GM18868 (cell line): Measurements from ENCODE around the gene PHOX2A.
A peak's percentile ranks its signal among the peaks of the same experiment; 100 is the strongest.
"Not testable (repeated sequence)": the region's sequence is repeated elsewhere in the genome, so short reads cannot be mapped to it uniquely, and the experiment has no call there.

Experiments
- ATAC-seq: cut with Tn5 transposase; IDR thresholded peaks from one replicate; pipeline ENCODE4 v1.9.1; 2021; ENCODE audit warnings: mild to moderate bottlenecking, moderate library complexity; ENCODE audit not compliant: unreplicated experiment

The PHOX2A gene

GRCh38 chr11:72223615-72224563, 20.1 kb downstream of the PHOX2A start:
- peak; percentile 50 for ATAC-seq

DNA sequence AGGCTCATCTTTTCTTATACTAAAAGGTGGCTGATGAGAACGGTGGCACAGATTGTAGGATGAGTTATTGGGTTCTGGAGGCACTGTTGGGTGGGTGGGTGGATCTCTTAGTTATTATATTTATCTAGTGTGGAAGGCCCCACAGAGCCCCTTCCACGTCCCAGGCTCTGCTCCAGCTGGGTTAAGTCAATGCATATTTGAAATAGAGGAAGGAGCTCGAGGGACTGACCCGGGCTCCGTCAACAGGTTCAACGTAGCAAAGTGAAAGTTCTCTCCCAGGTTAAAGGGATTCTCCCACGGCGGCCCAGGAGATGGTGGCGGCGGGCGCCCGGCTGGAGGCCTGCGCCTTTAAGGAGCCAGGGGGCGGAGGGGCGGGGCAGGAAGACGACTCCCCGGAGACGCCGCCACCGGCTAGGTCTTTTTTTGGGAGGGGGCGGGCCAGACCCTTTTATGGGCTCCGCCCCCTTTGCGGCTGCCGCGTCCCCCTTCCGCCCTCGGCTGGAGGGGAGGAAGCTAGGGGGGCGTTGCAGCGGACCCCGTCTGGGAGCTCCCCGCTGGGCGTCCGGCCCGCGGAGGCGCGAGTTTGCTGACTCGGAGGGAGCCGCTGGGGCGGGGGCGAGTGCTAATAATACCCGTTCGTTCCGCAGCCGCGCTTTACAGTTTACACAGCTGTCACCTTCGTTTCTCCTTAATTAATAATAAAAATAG, 20.9 kb downstream of the PHOX2A start:
- peak; percentile 70 for ATAC-seq

- no peak for ATAC-seq
These were observed 21.7 kb downstream of the PHOX2A start for GRCh38 chr11:72222106-72222891.

DNA sequence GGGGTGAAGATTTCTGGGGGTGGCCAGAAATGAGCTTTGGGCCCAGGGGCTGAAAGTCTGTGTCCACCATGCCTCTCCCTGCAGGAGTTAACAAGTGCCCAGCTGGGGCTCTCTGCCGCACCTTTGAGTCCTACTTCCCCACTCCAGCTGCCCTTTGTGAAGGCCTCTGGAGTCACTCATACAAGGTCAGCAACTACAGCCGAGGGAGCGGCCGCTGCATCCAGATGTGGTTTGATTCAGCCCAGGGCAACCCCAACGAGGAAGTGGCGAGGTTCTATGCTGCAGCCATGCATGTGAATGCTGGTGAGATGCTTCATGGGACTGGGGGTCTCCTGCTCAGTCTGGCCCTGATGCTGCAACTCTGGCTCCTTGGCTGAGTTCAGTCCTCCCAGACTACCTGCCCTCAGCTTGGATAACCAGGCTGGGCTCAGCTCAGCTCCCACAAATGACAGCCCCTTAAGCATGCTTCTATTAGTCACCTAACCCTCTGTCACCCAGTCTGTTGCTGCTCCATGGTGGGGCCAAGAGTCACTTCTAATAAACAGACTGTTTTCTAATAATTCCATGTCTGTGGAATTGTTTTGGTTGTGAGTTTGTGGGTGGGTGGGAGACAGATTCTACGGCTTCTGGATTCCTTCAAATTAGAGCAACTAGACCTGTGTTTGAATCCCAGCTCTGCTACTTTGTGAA, 22.4 kb downstream of the PHOX2A start:
- no peak for ATAC-seq

DNA sequence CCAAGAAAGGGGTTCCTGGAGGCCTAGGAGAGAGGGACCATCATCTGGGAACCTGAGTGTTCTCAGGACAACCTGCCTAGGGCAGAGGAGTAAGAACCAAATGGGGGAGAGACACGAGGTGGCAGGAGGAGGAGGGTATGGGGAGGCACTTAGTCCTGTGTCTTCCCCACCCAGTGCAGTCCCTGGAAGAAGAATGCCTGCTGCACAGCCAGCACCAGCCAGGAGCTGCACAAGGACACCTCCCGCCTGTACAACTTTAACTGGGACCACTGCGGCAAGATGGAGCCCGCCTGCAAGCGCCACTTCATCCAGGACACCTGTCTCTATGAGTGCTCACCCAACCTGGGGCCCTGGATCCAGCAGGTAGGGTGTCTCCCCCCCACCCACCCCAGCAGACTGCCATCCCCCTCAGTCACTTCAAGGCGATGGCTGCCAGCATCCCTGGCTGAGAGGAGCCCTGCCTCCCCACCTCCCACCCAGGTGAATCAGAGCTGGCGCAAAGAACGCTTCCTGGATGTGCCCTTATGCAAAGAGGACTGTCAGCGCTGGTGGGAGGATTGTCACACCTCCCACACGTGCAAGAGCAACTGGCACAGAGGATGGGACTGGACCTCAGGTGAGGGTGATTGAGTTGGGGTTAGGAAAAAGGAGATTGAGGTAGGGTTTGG, 23.1 kb downstream of the PHOX2A start:
- ATAC-seq, result no peak

DNA sequence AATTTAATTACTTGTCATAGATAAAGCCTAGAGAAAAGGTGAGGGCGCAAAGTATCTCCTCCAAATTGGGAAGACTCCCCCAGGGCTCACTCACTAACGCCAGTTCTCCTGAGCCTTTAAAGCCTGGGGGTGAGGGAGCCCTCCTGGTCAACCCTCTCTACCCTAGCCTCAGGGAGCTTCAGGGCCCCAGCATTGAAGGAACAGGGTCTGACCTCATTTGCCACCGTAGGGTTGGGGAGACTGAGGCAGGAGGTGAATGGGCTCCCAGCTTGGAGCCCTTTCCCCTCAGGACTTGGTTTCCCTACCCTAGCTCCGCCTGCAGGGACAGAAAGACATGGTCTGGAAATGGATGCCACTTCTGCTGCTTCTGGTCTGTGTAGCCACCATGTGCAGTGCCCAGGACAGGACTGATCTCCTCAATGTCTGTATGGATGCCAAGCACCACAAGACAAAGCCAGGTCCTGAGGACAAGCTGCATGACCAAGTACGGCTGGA, 25.7 kb downstream of the PHOX2A start:
- ATAC-seq, result no peak

DNA sequence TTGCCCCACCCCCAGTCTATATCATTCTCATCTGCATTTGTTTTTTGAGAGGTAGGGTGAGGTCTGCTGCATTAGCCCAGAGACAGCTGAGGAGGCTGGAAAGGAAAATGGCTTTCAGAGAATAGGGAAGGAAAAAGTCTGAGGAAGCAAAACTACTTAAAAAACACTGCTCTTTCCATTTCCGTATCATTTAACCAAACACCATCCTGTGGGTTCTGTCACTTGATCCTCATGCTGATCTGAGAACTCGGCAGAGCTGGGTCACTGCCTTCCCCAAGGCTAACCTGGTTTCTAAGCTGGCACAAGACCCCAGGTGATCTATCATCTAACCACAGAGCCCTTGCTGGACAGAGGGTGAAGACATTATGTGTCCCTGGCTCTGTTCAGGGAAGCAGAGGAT, 26.1 kb downstream of the PHOX2A start:
- no peak for ATAC-seq

- no peak for ATAC-seq
These were observed 27.3 kb downstream of the PHOX2A start, which contains the start of gene FOLR2 for GRCh38 chr11:72216638-72217037. TSS of gene FOLR2 (plus strand) at chr11:72216794. CDS start at chr11:72218585, 1,791 bp downstream.

- ATAC-seq, result no peak
These were observed 34.9 kb downstream of the PHOX2A start for GRCh38 chr11:72209101-72209500.

DNA sequence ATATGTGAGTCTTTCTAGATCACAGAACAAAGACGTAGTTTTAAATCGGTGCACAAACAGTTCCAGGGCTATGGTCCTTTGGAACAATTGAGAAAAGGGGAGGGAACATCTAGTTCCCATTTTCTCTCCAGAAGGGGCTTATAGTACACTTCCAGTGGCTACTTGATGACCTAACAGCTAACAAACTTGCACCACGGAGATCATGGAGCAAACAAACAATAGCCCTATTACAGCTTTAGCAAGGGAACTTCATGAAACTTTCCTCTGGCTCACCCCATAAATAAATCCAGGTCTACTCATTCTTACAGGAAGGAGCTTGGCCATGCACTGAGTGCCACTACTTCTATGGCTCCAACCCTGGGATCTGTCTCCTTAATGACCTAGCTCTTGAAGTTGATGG, 35.7 kb downstream of the PHOX2A start:
- ATAC-seq, result no peak

GRCh38 chr11:72206794-72207193, 37.2 kb downstream of the PHOX2A start:
- not testable (repeated sequence) for ATAC-seq

DNA sequence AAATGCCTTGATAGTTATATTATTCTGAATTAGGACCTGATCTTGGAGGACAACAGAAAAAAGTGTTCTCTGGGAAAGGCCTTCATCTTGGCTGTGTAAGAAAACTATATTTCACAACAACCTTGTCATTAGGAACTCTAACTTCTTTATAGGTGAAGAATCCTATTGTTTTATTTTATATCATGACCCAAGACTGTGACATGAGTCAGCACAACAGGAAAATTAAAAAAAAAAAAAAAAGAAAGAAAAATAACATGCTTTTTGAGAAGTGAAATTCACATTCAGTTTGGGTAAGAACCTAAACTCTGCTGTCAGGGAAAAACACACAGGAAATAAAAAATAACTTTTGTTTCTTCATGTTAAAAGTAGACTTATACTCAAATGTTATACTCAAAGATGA, 39.1 kb downstream of the PHOX2A start:
- no peak for ATAC-seq

DNA sequence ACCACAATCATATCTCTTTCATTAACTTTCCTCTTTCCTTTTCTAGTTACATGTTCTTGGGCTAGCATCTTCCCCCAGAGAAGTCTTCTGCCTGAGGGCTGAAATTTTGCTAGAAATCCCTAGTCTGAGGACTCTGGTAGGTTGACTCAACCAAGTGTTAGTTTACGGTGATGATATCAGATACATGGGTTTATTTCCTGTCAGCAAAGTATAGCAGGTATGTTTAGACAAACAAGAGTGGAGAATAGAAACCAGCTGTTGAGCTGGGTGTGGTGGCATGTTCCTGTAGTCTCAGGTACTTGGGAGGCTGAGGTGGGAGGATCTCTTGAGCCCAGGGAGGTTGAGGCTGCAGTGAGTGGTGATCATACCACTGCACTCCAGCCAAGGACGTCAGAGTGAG, 40.8 kb downstream of the PHOX2A start:
- ATAC-seq, result no peak

DNA sequence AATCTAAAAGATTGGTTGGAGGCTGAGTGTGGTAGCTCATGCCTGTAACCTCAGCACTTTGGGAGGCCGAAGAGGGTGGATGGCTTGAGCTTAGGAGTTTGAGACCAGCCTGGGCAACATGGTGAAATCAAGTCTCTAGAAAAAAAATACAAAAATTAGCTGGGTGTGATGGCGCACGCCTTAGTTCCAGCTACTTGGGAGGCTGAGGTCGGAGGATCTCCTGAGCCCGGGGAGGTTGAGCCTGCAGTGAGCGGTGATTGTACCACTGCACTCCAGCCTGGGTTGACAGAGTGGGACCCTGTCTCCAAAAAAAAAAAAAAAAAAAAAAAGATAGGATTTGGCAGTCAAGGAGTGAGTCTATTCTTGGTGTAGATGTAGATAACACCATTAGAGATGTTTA, 41.4 kb downstream of the PHOX2A start:
- ATAC-seq, result no peak

DNA sequence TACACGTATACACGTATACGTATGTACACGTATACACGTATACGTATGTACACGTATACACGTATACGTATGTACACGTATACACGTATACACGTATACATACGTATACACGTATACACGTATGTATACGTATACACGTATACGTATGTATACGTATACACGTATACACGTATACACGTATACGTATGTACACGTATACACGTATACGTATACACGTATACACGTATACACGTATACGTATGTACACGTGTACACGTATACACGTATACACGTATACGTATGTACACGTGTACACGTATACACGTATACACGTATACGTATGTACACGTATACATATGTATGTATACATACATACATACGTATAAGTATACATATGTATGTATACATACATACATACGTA, 42.5 kb downstream of the PHOX2A start:
- not testable (repeated sequence) for ATAC-seq

DNA sequence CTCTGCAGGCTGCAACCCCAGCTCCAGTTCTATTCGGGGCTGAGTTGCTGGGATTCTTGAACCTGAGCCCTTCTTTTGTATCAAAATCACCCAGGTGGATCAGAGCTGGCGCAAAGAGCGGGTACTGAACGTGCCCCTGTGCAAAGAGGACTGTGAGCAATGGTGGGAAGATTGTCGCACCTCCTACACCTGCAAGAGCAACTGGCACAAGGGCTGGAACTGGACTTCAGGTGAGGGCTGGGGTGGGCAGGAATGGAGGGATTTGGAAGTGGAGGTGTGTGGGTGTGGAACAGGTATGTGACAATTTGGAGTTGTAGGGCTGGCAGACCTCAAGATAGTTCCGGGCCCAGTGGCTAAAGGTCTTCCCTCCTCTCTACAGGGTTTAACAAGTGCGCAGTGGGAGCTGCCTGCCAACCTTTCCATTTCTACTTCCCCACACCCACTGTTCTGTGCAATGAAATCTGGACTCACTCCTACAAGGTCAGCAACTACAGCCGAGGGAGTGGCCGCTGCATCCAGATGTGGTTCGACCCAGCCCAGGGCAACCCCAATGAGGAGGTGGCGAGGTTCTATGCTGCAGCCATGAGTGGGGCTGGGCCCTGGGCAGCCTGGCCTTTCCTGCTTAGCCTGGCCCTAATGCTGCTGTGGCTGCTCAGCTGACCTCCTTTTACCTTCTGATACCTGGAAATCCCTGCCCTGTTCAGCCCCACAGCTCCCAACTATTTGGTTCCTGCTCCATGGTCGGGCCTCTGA, 48.3 kb downstream of the PHOX2A start:
- ATAC-seq, result no peak

GRCh38 chr11:72191961-72192381, 52.0 kb downstream of the PHOX2A start, which contains the start of gene FOLR1:
TSS of gene FOLR1 (plus strand) at chr11:72192140. CDS start at chr11:72192174, 34 bp downstream.
- ATAC-seq, result no peak

GRCh38 chr11:72190631-72191071, 53.3 kb downstream of the PHOX2A start:
- ATAC-seq, result no peak
